Naive thymus-derived CD4-positive, alpha-beta T cell (primary cell): ENCODE measurements around the gene CXCL9. TPM values are rescaled to one million over a fixed set of nuclear protein-coding genes. Genes with fewer than 3 reads are reported as not detected.

Source experiments
- ATAC-seq: fragments of 150-1000 bp; cut with Tn5 transposase; 2 replicates; pipeline ENCODE4 v1.10.0; 2021; ENCODE audit warnings: mild to moderate bottlenecking, moderate library complexity
- CTCF ChIA-PET: fragments of 350-600 bp; sonication (Branson Sonifier 250); formaldehyde crosslinking; loops from one replicate; lab custom pipeline; 2021; ENCODE audit warnings: antibody characterized with exemption; lab: Charles Lee
- POLR2A ChIA-PET: fragments of 350-600 bp; sonication (Branson Sonifier 250); formaldehyde crosslinking; loops from one replicate; lab custom pipeline; 2021; ENCODE audit warnings: antibody characterized with exemption, inconsistent platforms; lab: Charles Lee
- DNase-seq, 9 donors: peaks; one replicate each; pipeline versions ENCODE4 v3.0.0 to v3.0.0-alpha.2; 2020 to 2022; ENCODE audit warnings: mixed read lengths in 1 of 9
- H3K27ac ChIP-seq: one replicate; pipeline ENCODE4 v1.7.0; 2013; ENCODE audit warnings: mild to moderate bottlenecking, low read depth, low read length, moderate library complexity
- H3K27me3 ChIP-seq, 2 donors: one replicate each; pipeline ENCODE4 v1.7.0; 2013; ENCODE audit warnings: low read length in 2 of 2, mild to moderate bottlenecking in 2 of 2, moderate library complexity in 2 of 2; ENCODE audit not compliant: control insufficient read depth in 2 of 2, insufficient read depth in 2 of 2
- H3K36me3 ChIP-seq, 3 experiments: 1 replicate in 2 of 3; 2 replicates in 1 of 3; pipeline ENCODE4 v1.7.0; 2013; ENCODE audit warnings: low read length in 3 of 3, mild to moderate bottlenecking in 3 of 3, moderate library complexity in 1 of 3; ENCODE audit not compliant: insufficient read depth in 3 of 3, control insufficient read depth in 2 of 3
- H3K4me1 ChIP-seq, 2 donors: one replicate each; pipeline ENCODE4 v1.7.0; 2013; ENCODE audit warnings: low read length in 2 of 2, mild to moderate bottlenecking in 2 of 2, moderate library complexity in 1 of 2; ENCODE audit not compliant: control insufficient read depth in 2 of 2, insufficient read depth in 2 of 2
- H3K4me3 ChIP-seq: 2 replicates; pipeline ENCODE4 v1.7.0; 2013; ENCODE audit warnings: mild to moderate bottlenecking, low read length
- H3K9me3 ChIP-seq, 3 experiments: 1 replicate in 2 of 3; 2 replicates in 1 of 3; pipeline ENCODE4 v1.7.0; 2013; ENCODE audit warnings: low read length in 3 of 3; ENCODE audit not compliant: control insufficient read depth in 2 of 3
- H3K27ac Mint-ChIP-seq, 9 donors: one replicate each; pipeline ENCODE4 v1.8.0; 2020 to 2022; ENCODE audit warnings: mixed read lengths in 9 of 9, mild to moderate bottlenecking in 8 of 9, moderate library complexity in 5 of 9, inconsistent platforms in 2 of 9
- H3K27me3 Mint-ChIP-seq, 5 donors: one replicate each; pipeline ENCODE4 v1.8.0; 2021 to 2022; ENCODE audit warnings: mixed read lengths in 5 of 5, mild to moderate bottlenecking in 1 of 5
- H3K36me3 Mint-ChIP-seq, 5 donors: one replicate each; pipeline ENCODE4 v1.8.0; 2020 to 2022; ENCODE audit warnings: mixed read lengths in 5 of 5, mild to moderate bottlenecking in 3 of 5, inconsistent platforms in 1 of 5
- H3K4me1 Mint-ChIP-seq, 7 donors: one replicate each; pipeline ENCODE4 v1.8.0; 2020 to 2022; ENCODE audit warnings: mixed read lengths in 7 of 7, mild to moderate bottlenecking in 3 of 7, inconsistent platforms in 1 of 7
- H3K4me3 Mint-ChIP-seq, 10 donors: one replicate each; pipeline ENCODE4 v1.8.0; 2020 to 2022; ENCODE audit warnings: mild to moderate bottlenecking in 10 of 10, mixed read lengths in 10 of 10, moderate library complexity in 6 of 10, inconsistent platforms in 2 of 10
- H3K9me3 Mint-ChIP-seq, 11 donors: one replicate each; pipeline ENCODE4 v1.8.0; 2020 to 2022; ENCODE audit warnings: mixed read lengths in 11 of 11, mild to moderate bottlenecking in 4 of 11, inconsistent platforms in 1 of 11, moderate library complexity in 1 of 11
- intact Hi-C, 2 donors: fragments of 100-400 bp; cut with micrococcal nuclease; formaldehyde crosslinking; loops; one replicate each; pipeline ENCODE4 v1.15.1; 2023
- polyA plus RNA-seq, 2 donors: library from polyadenylated mRNA; unstranded; fragments of 300-500 nt; fragmentation: Illumina TruSeq; gene quantifications; one replicate each; pipeline ENCODE4 v1.2.3, GENCODE V29; 2021
- total RNA-seq, 6 experiments: library from RNA in 5 of 6; stranded (reverse) in 5 of 6; gene quantifications; 1 replicate in 5 of 6; 2 replicates in 1 of 6; pipeline ENCODE4 v1.2.3 and lab custom pipeline; 2021 to 2026

CXCL9 gene
- total and polyA plus RNA-seq, 7 experiments from 2014 or later: not detected

DNA sequence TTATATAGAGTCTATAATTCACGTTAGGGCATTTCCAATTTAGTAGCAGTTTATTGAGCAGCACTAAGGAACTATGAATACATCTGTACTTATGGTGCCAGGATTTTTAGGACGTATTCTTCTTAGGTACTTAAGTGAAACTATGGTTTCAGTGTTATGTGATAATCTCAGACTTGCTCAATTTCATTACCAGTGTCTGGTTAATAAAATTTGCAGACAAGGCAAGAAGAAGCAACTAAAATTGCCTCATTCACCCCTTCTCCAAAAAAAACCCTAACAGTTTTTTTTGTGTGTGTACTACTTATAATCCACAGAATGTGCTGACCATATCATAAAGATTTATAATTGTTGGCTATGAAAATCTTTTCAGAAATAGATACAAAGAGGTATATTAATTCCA lies 22.0 kb upstream of the CXCL9 start:
- no peak for DNase-seq
- Histone ChIP-seq H3K4me3 (no peak overlapping the region), H3K36me3 (no peaks in the 10 kb centered on the region), H3K9me3 (no peaks in the 10 kb centered on the region), H3K27ac (no peak overlapping the region), H3K27me3 (no peaks in the 10 kb centered on the region), H3K4me1 (peaks cover 0 to 4% of the 10 kb centered on the region in 2 donors)
- Mint-ChIP-seq H3K27ac (peak overlapping the region in 1 of 9 donors; percentile 23), H3K36me3 (peaks cover 0 to 2% (median 0%) of the 10 kb centered on the region in 5 donors), H3K9me3 (no peaks in the 10 kb centered on the region), H3K4me1 (peaks cover 8 to 29% (median 19%) of the 10 kb centered on the region in 7 donors), H3K4me3 (no peak overlapping the region), H3K27me3 (peaks cover 0 to 2% (median 0%) of the 10 kb centered on the region in 5 donors)
- CTCF ChIA-PET: no interaction called here
- intact Hi-C loops: no loop called here
- POLR2A ChIA-PET: no interaction called here
- ATAC-seq: no peak

DNA sequence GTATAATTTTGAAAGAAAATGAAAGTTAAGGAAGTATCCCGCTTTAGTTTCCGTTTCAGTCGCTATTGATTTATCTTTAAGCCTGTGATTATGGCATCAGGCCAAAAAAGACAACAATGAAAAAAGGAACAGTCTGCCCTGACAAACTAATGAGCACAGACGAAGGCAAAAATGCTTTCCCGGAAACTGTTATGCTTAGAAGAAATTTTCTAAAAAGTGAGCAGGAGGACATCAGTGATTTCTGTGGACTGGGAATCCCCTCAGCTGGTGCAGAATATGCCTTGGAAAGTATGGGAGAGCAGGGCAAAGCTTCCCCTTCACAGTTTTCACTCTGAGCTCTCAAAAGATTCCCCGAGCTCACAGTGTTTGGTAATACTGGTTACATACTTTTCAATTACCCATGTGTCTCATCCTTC lies 21.0 kb upstream of the CXCL9 start:
- Mint-ChIP-seq H3K27ac (peak overlapping the region; percentile 24 to 92 (median 57)), H3K36me3 (peaks cover 0 to 3% (median 0%) of the 10 kb centered on the region in 5 donors), H3K4me3 (peak overlapping the region; percentile 30 to 85 (median 74)), H3K27me3 (peaks cover 0 to 2% (median 0%) of the 10 kb centered on the region in 5 donors), H3K4me1 (peaks cover 13 to 36% (median 28%) of the 10 kb centered on the region in 7 donors), H3K9me3 (no peaks in the 10 kb centered on the region)
- Histone ChIP-seq H3K9me3 (no peaks in the 10 kb centered on the region), H3K27ac (peak overlapping the region; percentile 6), H3K4me1 (peaks cover 0 to 4% of the 10 kb centered on the region in 2 donors), H3K27me3 (no peaks in the 10 kb centered on the region), H3K4me3 (peak overlapping the region; percentile 18), H3K36me3 (no peaks in the 10 kb centered on the region)
- ChIA-PET CTCF (no interaction called here), POLR2A (no interaction called here)
- intact Hi-C loops: no loop called here
- ATAC-seq (peak; percentile 24), DNase-seq (peak in 7 of 9 donors; percentile 19 to 51 (median 40))

DNA sequence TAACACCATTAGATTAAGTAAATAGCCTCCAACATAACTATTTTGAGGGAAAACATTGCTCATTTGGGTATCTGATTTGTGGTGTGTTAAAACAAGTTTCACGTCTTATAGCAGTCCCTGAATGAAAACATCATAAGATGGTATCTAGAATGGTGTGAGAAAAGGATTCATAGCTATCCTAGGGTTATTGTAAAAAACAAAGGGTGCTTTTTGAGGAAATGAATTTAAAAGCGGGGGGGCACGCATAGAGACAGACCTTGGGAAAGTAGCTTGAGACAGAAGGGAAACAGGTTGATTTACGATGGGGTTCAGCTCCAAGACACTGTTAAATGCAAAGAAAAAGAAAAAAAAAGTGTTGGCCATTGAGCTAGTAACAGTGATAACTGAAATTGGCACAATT lies 16.8 kb upstream of the CXCL9 start:
- DNase-seq (no peak), ATAC-seq (no peak)
- H3K27ac Mint-ChIP-seq: peak overlapping the region in 1 of 9 donors; percentile 21
- peak overlapping the region in 1 of 10 donors; percentile 4 for H3K4me3 Mint-ChIP-seq
- ChIA-PET CTCF (no interaction called here), POLR2A (no interaction called here)
- no peaks in the 10 kb centered on the region for H3K27me3 ChIP-seq
- H3K36me3 Mint-ChIP-seq: peaks cover 0 to 8% (median 0%) of the 10 kb centered on the region in 5 donors
- H3K36me3 ChIP-seq: no peaks in the 10 kb centered on the region
- H3K4me1 Mint-ChIP-seq: peaks cover 13 to 33% (median 28%) of the 10 kb centered on the region in 7 donors
- intact Hi-C loops: no loop called here
- H3K9me3 Mint-ChIP-seq: no peaks in the 10 kb centered on the region
- no peaks in the 10 kb centered on the region for H3K27me3 Mint-ChIP-seq
- H3K27ac ChIP-seq: no peak overlapping the region
- H3K4me3 ChIP-seq: no peak overlapping the region
- H3K4me1 ChIP-seq: peaks cover 0 to 4% of the 10 kb centered on the region in 2 donors
- H3K9me3 ChIP-seq: no peaks in the 10 kb centered on the region

DNA sequence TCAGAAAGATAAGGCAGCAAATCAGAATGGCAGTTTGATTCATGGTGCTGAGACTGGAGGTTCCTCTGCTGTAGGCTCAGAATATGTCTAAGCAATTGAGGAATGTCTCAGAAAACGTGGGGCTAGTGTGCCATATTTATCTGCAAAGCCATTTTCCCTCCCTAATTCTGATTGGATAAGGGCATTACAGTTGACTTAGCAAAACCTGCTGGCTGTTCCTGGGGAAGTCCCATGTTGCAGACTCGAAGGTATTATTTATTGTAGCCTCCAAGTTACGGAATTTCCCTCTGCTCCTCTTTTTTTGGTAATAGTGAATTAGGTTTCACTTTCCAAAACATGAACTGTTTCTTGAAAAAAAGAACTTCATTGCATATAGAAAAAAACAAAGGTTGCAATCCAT lies 16.1 kb upstream of the CXCL9 start, which contains the start of gene CXCL10:
TSS of gene CXCL10 (minus strand) at position 109 of the 400 bp plus-strand sequence. CDS start at position 43, 66 bp downstream.
- DNase-seq: peak in 1 of 9 donors; percentile 2
- H3K4me3 ChIP-seq: no peak within 1 kb of the TSS
- no peaks in the 10 kb centered on the region for H3K27me3 ChIP-seq
- no peaks in the 10 kb centered on the region for H3K36me3 ChIP-seq
- H3K4me1 Mint-ChIP-seq: peaks cover 8 to 27% (median 22%) of the 10 kb centered on the region in 7 donors
- ChIA-PET CTCF (no interaction called here), POLR2A (no interaction called here)
- intact Hi-C loops: loop anchor here in 1 of 2 donors (2.0 kb wide), 1 partner anchor 13 kb away; the partner anchor contains the start of gene CXCL11
- H3K4me1 ChIP-seq: no peaks in the 10 kb centered on the region
- no peaks in the 10 kb centered on the region for H3K9me3 Mint-ChIP-seq
- no peaks in the 10 kb centered on the region for H3K9me3 ChIP-seq
- peak within 1 kb of the TSS in 1 of 10 donors; percentile 4 for H3K4me3 Mint-ChIP-seq
- peaks cover 0 to 8% (median 0%) of the 10 kb centered on the region in 5 donors for H3K36me3 Mint-ChIP-seq
- peak; percentile 54 for ATAC-seq
- no peaks in the 10 kb centered on the region for H3K27me3 Mint-ChIP-seq
- H3K27ac ChIP-seq: no peak within 1 kb of the TSS
- H3K27ac Mint-ChIP-seq: peak within 1 kb of the TSS in 1 of 9 donors; percentile 21

DNA sequence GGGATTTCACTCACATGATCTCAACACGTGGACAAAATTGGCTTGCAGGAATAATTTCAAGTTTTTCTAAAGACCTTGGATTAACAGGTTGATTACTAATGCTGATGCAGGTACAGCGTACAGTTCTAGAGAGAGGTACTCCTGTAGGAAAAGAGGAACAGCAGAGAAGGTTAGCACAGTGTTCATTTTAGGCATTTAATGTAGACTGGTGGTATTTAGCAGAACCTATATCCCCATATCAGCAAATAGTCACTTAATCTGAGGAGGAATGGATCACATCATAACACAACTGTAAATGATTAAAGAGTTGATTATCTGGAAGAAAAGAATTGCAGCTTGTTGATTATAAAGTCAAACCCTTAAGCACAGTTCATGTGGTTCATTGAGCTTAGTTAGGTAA lies 15.4 kb upstream of the CXCL9 start:
- Mint-ChIP-seq H3K36me3 (peaks cover 0 to 11% (median 0%) of the 10 kb centered on the region in 5 donors), H3K27me3 (no peaks in the 10 kb centered on the region), H3K9me3 (no peaks in the 10 kb centered on the region), H3K4me3 (no peak overlapping the region), H3K27ac (no peak overlapping the region), H3K4me1 (peaks cover 3 to 23% (median 15%) of the 10 kb centered on the region in 7 donors)
- intact Hi-C loops: loop anchor here in 1 of 2 donors (2.0 kb wide), 1 partner anchor 14 kb away; the partner anchor contains the start of gene CXCL11
- Histone ChIP-seq H3K27ac (no peak overlapping the region), H3K4me3 (no peak overlapping the region), H3K9me3 (no peaks in the 10 kb centered on the region), H3K27me3 (no peaks in the 10 kb centered on the region), H3K4me1 (no peaks in the 10 kb centered on the region), H3K36me3 (no peaks in the 10 kb centered on the region)
- POLR2A ChIA-PET: no interaction called here
- ATAC-seq (no peak), DNase-seq (no peak)
- CTCF ChIA-PET: no interaction called here

DNA sequence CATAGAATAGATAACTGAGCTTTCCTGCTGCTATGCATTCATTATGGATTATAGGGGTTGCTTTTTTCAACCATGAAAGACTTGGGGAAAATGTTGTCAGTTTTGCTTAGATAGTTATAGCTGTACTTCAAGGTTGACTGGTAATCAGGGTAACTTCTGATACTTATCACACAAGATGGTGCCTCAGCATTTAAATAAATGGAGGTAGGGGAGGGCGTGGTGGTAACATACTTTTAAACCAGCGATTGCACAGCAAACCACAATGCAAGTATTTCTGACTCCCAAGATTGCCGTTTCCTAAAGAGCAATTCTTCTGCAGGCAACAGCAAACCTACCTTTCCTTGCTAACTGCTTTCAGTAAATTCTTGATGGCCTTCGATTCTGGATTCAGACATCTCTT lies 14.7 kb upstream of the CXCL9 start:
- Mint-ChIP-seq H3K27me3 (no peaks in the 10 kb centered on the region), H3K4me1 (peaks cover 3 to 21% (median 9%) of the 10 kb centered on the region in 7 donors), H3K9me3 (no peaks in the 10 kb centered on the region), H3K27ac (no peak overlapping the region), H3K36me3 (peaks cover 0 to 9% (median 0%) of the 10 kb centered on the region in 5 donors), H3K4me3 (no peak overlapping the region)
- no peaks in the 10 kb centered on the region for H3K36me3 ChIP-seq
- ChIA-PET CTCF (interaction anchor here (0.6 kb wide), 1 partner anchor 10 kb away, joined by 3 read pairs; no protein-coding TSS in a partner anchor), POLR2A (no interaction called here)
- no peak overlapping the region for H3K4me3 ChIP-seq
- H3K4me1 ChIP-seq: no peaks in the 10 kb centered on the region
- H3K27ac ChIP-seq: no peak overlapping the region
- intact Hi-C loops: loop anchor here in 1 of 2 donors (2.0 kb wide), 1 partner anchor 15 kb away; the partner anchor contains the start of gene CXCL11
- H3K27me3 ChIP-seq: no peaks in the 10 kb centered on the region
- no peak for DNase-seq
- no peak for ATAC-seq
- H3K9me3 ChIP-seq: no peaks in the 10 kb centered on the region
